Measurements from ENCODE around the gene USP22. TPM values are rescaled to one million over a fixed set of nuclear protein-coding genes. Genes with fewer than 3 reads are reported as not detected.

USP22 gene
- total RNA-seq, 2 donors from 2014 or later = 130 to 154 TPM

- DNase-seq (ENCODE audit: low spot score) = no peak
- Histone ChIP-seq H3K9me3 (no peaks in the 10 kb centered on the region), H3K4me1 (ENCODE audit: control insufficient read depth in 1 of 2, low read depth in 2 of 2) (no peaks in the 10 kb centered on the region), H3K27me3 (replicated peaks; ENCODE audit: insufficient read depth) (no peaks in the 10 kb centered on the region), H3K27ac (no peak overlapping the region), H3K4me3 (no peak overlapping the region), H3K36me3 (no peaks in the 10 kb centered on the region)
- ATAC-seq (ENCODE audit: insufficient number of reproducible peaks, low FRiP score, low read depth) = no peak
- no peak for TF ChIP-seq CTCF (IDR thresholded peaks at IDR 0.05)
Observed at GRCh38 chr17:20955427-20956323, 87.1 kb downstream of the USP22 start.

- Histone ChIP-seq H3K27me3 (replicated peaks; ENCODE audit: insufficient read depth) (no peaks in the 10 kb centered on the region), H3K36me3 (no peaks in the 10 kb centered on the region), H3K4me1 (ENCODE audit: control insufficient read depth in 1 of 2, low read depth in 2 of 2) (no peaks in the 10 kb centered on the region), H3K9me3 (no peaks in the 10 kb centered on the region), H3K4me3 (no peak overlapping the region), H3K27ac (no peak overlapping the region)
- no peak for ATAC-seq (ENCODE audit: insufficient number of reproducible peaks, low FRiP score, low read depth)
- no peak for TF ChIP-seq CTCF (IDR thresholded peaks at IDR 0.05)
- DNase-seq (ENCODE audit: low spot score) = no peak
Observed at GRCh38 chr17:20954794-20955193, 88.0 kb downstream of the USP22 start.

- Histone ChIP-seq H3K36me3 (no peaks in the 10 kb centered on the region), H3K27me3 (replicated peaks; ENCODE audit: insufficient read depth) (no peaks in the 10 kb centered on the region), H3K4me1 (ENCODE audit: control insufficient read depth in 1 of 2, low read depth in 2 of 2) (no peaks in the 10 kb centered on the region), H3K27ac (no peak overlapping the region), H3K9me3 (no peaks in the 10 kb centered on the region), H3K4me3 (no peak overlapping the region)
- ATAC-seq (ENCODE audit: insufficient number of reproducible peaks, low FRiP score, low read depth) (no peak), DNase-seq (ENCODE audit: low spot score) (no peak)
- TF ChIP-seq CTCF (IDR thresholded peaks at IDR 0.05) = no peak
Observed at GRCh38 chr17:20952183-20952582, 90.6 kb downstream of the USP22 start.

Other genes with a start within 250 kb of the USP22 start
- gene DHRS7B, start 84.0 kb upstream of the USP22 start, total RNA-seq = 10 to 100 TPM; 30.5 to 44.5 TPM
- gene TMEM11, start 171.2 kb upstream of the USP22 start, total RNA-seq = 10 to 100 TPM; 16.2 to 18.7 TPM
- gene NATD1, start 210.4 kb upstream of the USP22 start, total RNA-seq = 1 to 10 TPM; 8.4 to 9.7 TPM
- 10 to 100 TPM; 66.6 to 81.1 TPM for gene MAP2K3, start 241.7 kb upstream of the USP22 start, total RNA-seq